Neural progenitor cell (in vitro differentiated cells): ENCODE results near the gene ENOSF1. TPM values are rescaled to one million over a fixed set of nuclear protein-coding genes. Genes with fewer than 3 reads are reported as not detected.
A peak's percentile ranks its signal among the peaks of the same experiment; 100 is the strongest.

Experiments
- DNase-seq: peaks from one replicate; pipeline ENCODE4 v3.0.0-alpha.2; 2016; ENCODE audit warnings: low spot score
- H2AFZ ChIP-seq: fragments of 200-600 bp; sonication (generic); replicated peaks from 2 replicates; pipeline ENCODE4 v1.6.1; 2016; ENCODE audit warnings: antibody characterized with exemption
- H3F3A ChIP-seq: fragments of 200-600 bp; sonication (generic); 2 replicates; pipeline ENCODE4 v1.6.1; 2016; ENCODE audit warnings: antibody characterized with exemption, low read depth
- H3K27ac ChIP-seq: fragments of 200-600 bp; sonication (generic); 2 replicates; pipeline ENCODE4 v1.5.1; 2016; ENCODE audit warnings: mild to moderate bottlenecking
- H3K27me3 ChIP-seq: fragments of 200-600 bp; sonication (generic); 2 replicates; pipeline ENCODE4 v1.6.1; 2016; ENCODE audit warnings: mild to moderate bottlenecking, moderate library complexity
- H3K36me3 ChIP-seq: fragments of 200-600 bp; sonication (generic); 2 replicates; pipeline ENCODE4 v1.5.1; 2016
- H3K4me1 ChIP-seq: fragments of 200-600 bp; sonication (generic); 2 replicates; pipeline ENCODE4 v1.6.1; 2016; ENCODE audit warnings: mixed run types
- H3K4me2 ChIP-seq: fragments of 200-600 bp; sonication (generic); 2 replicates; pipeline ENCODE4 v1.6.1; 2016
- H3K4me3 ChIP-seq: fragments of 200-600 bp; sonication (generic); 2 replicates; pipeline ENCODE4 v1.5.1; 2016
- H3K79me2 ChIP-seq: fragments of 200-600 bp; sonication (generic); 2 replicates; pipeline ENCODE4 v1.6.1; 2016; ENCODE audit warnings: low read depth
- H3K9ac ChIP-seq: fragments of 200-600 bp; sonication (generic); 2 replicates; pipeline ENCODE4 v1.6.1; 2016
- H3K9me3 ChIP-seq: fragments of 200-600 bp; sonication (generic); 2 replicates; pipeline ENCODE4 v1.5.1; 2016; ENCODE audit warnings: low read depth
- H4K20me1 ChIP-seq: fragments of 200-600 bp; sonication (generic); 2 replicates; pipeline ENCODE4 v1.6.1; 2016; ENCODE audit warnings: low read depth
- H3K27ac Mint-ChIP-seq: 3 replicates; pipeline ENCODE4 v1.8.0; 2021; ENCODE audit warnings: mixed read lengths
- H3K27me3 Mint-ChIP-seq: 2 replicates; pipeline ENCODE4 v1.8.0; 2022; ENCODE audit warnings: low read depth, mild to moderate bottlenecking, inconsistent platforms, moderate library complexity, mixed read lengths; ENCODE audit not compliant: insufficient read depth
- H3K36me3 Mint-ChIP-seq: 3 replicates; pipeline ENCODE4 v1.8.0; 2021; ENCODE audit warnings: mixed read lengths
- H3K4me1 Mint-ChIP-seq: 3 replicates; pipeline ENCODE4 v1.8.0; 2021; ENCODE audit warnings: mixed read lengths
- H3K4me3 Mint-ChIP-seq: 3 replicates; pipeline ENCODE4 v1.8.0; 2021; ENCODE audit warnings: mild to moderate bottlenecking, moderate library complexity, mixed read lengths
- H3K9me3 Mint-ChIP-seq: 3 replicates; pipeline ENCODE4 v1.8.0; 2020; ENCODE audit warnings: mixed read lengths
- EZH2 ChIP-seq: fragments of 200-600 bp; sonication (generic); IDR thresholded peaks from 2 replicates; pipeline ENCODE4 v1.6.1; 2017; ENCODE audit warnings: antibody characterized with exemption, mild to moderate bottlenecking, moderate library complexity
- EZH2phosphoT487 ChIP-seq: fragments of 200-600 bp; sonication (generic); IDR thresholded peaks from 2 replicates; pipeline ENCODE4 v1.6.1; 2017; ENCODE audit warnings: antibody characterized with exemption
- total RNA-seq: library from RNA; depleted of rRNA; stranded (reverse); fragments of >200 nt; gene quantifications from 2 replicates; pipeline ENCODE4 v1.2.3, GENCODE V29; 2015; ENCODE audit warnings: low replicate concordance
- TF ChIP-seq, protein P1 (sequence below): fragments of 200-600 bp; sonication (generic); IDR thresholded peaks from 2 replicates; pipeline ENCODE4 v1.5.1; 2017; ENCODE audit warnings: antibody characterized with exemption, mild to moderate bottlenecking

ENOSF1 gene
- total RNA-seq, 1 donor from 2014 or later: 29.7 TPM

DNA sequence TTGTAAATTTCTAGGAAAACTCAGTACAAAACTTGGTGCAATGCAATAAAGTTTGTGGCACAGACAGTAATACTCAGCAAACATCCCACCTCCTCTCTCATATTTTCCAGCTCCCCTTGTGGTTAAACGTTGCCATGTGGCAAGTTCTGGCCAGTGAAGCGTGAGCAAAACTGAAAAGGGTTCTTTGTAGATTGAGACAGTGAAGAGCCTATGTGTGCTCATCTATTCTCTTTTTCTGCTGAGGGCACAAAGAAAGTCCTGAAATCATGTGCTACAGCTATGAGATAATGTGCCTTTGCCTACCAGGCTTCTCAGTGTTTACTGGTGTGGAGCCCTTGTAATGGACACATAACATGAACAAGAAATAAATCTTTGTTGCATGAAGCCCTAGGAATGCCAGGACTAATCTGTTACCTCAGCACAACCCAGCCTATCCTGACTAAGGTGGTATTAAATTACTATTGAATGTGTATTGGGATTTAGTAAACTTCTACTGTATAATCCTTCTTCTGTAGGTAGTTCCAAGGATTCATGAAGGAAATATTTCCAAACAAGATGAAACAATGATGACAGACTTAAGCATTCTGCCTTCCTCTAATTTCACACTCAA lies 67.9 kb downstream of the ENOSF1 start:
- H3K9me3 ChIP-seq: no peaks in the 10 kb centered on the region
- no peaks in the 10 kb centered on the region for H3K79me2 ChIP-seq
- no peaks in the 10 kb centered on the region for H3K4me1 ChIP-seq
- peaks cover 3% of the 10 kb centered on the region for H3K9me3 Mint-ChIP-seq
- H3K4me3 Mint-ChIP-seq: no peak overlapping the region
- no peak overlapping the region for H3K27ac Mint-ChIP-seq
- H3K36me3 ChIP-seq: no peaks in the 10 kb centered on the region
- H3K4me1 Mint-ChIP-seq: peaks cover 3% of the 10 kb centered on the region
- H3F3A ChIP-seq: no peaks in the 10 kb centered on the region
- no peak overlapping the region for H3K4me3 ChIP-seq
- no peaks in the 10 kb centered on the region for H3K27me3 Mint-ChIP-seq
- no peak overlapping the region for H3K4me2 ChIP-seq
- no peaks in the 10 kb centered on the region for H3K27me3 ChIP-seq
- H2AFZ ChIP-seq: no peak overlapping the region
- TF ChIP-seq, protein P1, sequence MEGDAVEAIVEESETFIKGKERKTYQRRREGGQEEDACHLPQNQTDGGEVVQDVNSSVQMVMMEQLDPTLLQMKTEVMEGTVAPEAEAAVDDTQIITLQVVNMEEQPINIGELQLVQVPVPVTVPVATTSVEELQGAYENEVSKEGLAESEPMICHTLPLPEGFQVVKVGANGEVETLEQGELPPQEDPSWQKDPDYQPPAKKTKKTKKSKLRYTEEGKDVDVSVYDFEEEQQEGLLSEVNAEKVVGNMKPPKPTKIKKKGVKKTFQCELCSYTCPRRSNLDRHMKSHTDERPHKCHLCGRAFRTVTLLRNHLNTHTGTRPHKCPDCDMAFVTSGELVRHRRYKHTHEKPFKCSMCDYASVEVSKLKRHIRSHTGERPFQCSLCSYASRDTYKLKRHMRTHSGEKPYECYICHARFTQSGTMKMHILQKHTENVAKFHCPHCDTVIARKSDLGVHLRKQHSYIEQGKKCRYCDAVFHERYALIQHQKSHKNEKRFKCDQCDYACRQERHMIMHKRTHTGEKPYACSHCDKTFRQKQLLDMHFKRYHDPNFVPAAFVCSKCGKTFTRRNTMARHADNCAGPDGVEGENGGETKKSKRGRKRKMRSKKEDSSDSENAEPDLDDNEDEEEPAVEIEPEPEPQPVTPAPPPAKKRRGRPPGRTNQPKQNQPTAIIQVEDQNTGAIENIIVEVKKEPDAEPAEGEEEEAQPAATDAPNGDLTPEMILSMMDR: no peak
- TF ChIP-seq EZH2: no peak
- TF ChIP-seq EZH2phosphoT487: no peak
- no peak overlapping the region for H3K9ac ChIP-seq
- H3K27ac ChIP-seq: no peak overlapping the region
- no peaks in the 10 kb centered on the region for H3K36me3 Mint-ChIP-seq
- H4K20me1 ChIP-seq: no peaks in the 10 kb centered on the region
- no peak for DNase-seq

DNA sequence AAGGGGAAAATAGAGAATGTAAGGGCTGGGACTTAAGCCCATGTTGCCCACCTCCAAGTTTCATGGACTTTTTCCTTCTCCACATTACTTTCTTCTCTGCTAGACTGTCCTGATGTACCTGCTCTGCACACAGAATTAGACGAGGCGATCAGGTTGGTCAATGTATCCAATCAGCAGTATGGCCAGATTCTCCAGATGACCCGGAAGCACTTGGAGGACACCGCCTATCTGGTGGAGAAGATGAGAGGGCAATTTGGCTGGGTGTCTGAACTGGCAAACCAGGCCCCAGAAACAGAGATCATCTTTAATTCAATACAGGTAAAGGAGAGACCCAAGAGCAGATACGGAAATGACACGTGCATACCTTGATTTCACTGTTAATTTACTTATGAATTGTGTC lies 71.2 kb downstream of the ENOSF1 start:
- no peaks in the 10 kb centered on the region for H3K79me2 ChIP-seq
- DNase-seq: no peak
- H3K4me2 ChIP-seq: no peak overlapping the region
- no peak overlapping the region for H2AFZ ChIP-seq
- H3K4me3 ChIP-seq: no peak overlapping the region
- no peaks in the 10 kb centered on the region for H3K4me1 ChIP-seq
- no peak for TF ChIP-seq EZH2
- no peak for TF ChIP-seq EZH2phosphoT487
- TF ChIP-seq, protein P1: no peak
- peaks cover 3% of the 10 kb centered on the region for H3K9me3 Mint-ChIP-seq
- H3K27me3 ChIP-seq: no peaks in the 10 kb centered on the region
- no peaks in the 10 kb centered on the region for H3K27me3 Mint-ChIP-seq
- no peaks in the 10 kb centered on the region for H3K36me3 Mint-ChIP-seq
- H3K4me3 Mint-ChIP-seq: no peak overlapping the region
- peaks cover 3% of the 10 kb centered on the region for H3K4me1 Mint-ChIP-seq
- H3F3A ChIP-seq: no peaks in the 10 kb centered on the region
- no peak overlapping the region for H3K27ac Mint-ChIP-seq
- H4K20me1 ChIP-seq: no peaks in the 10 kb centered on the region
- H3K27ac ChIP-seq: no peak overlapping the region
- H3K36me3 ChIP-seq: no peaks in the 10 kb centered on the region
- H3K9me3 ChIP-seq: no peaks in the 10 kb centered on the region
- no peak overlapping the region for H3K9ac ChIP-seq

DNA sequence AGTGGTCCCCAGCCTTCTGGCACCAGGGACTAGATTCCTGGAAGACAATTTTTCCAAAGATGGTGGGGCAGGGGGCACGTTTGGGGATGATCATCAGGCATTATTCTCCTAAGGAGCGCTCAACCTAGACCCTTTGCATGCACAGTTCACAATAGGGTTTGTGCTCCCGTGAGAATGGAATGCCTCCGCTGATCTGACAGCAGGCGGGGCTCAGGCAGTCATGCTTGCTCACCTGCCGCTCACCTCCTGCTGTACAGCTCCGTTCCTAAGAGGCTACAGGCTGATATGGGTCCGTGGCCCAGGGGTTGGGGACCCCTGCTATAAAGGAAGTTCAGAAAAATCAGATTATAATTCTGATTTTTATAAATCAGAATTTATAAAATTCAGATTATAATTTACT lies 77.3 kb downstream of the ENOSF1 start:
- Mint-ChIP-seq H3K27ac (no peak overlapping the region), H3K4me3 (no peak overlapping the region), H3K4me1 (peaks cover 12% of the 10 kb centered on the region), H3K9me3 (no peaks in the 10 kb centered on the region), H3K36me3 (peaks cover 2% of the 10 kb centered on the region), H3K27me3 (peaks cover 2% of the 10 kb centered on the region)
- Histone ChIP-seq H3K36me3 (no peaks in the 10 kb centered on the region), H3K4me3 (no peak overlapping the region), H3K79me2 (no peaks in the 10 kb centered on the region), H3F3A (peaks cover 2% of the 10 kb centered on the region), H4K20me1 (no peaks in the 10 kb centered on the region), H2AFZ (no peak overlapping the region), H3K9me3 (no peaks in the 10 kb centered on the region), H3K4me2 (peak overlapping the region; percentile 20), H3K4me1 (peaks cover 10% of the 10 kb centered on the region), H3K27ac (no peak overlapping the region), H3K27me3 (no peaks in the 10 kb centered on the region), H3K9ac (no peak overlapping the region)
- peak; percentile 24 for DNase-seq
- TF ChIP-seq EZH2 (no peak), EZH2phosphoT487 (no peak)
- TF ChIP-seq, protein P1: no peak
